Transverse colon (tissue), 4 donors: ENCODE results near the gene ZNF737.

ENCODE experiments used
- POLR2A ChIP-seq: fragments of 450-650 bp; IDR thresholded peaks from one replicate; pipeline ENCODE4 v1.6.1; 2016; ENCODE audit warnings: antibody characterized with exemption, mild to moderate bottlenecking, moderate library complexity
- POLR2AphosphoS5 ChIP-seq, 3 donors: sonication (generic); formaldehyde crosslinking; IDR thresholded peaks; one replicate each; pipeline ENCODE4 v1.6.1; 2016; ENCODE audit warnings: antibody characterized with exemption in 3 of 3
- TF ChIP-seq, protein P1 (sequence below), 5 experiments: fragments of 200-600 bp in 3 of 5; fragments of 450-650 bp in 2 of 5; sonication (generic) in 3 of 5; IDR thresholded peaks; 1 replicate in 2 of 5; 2 replicates in 3 of 5; pipeline ENCODE4 v1.5.1; 2016 to 2017; ENCODE audit warnings: antibody characterized with exemption in 5 of 5, inconsistent platforms in 3 of 5, mild to moderate bottlenecking in 2 of 5, moderate library complexity in 1 of 5

DNA sequence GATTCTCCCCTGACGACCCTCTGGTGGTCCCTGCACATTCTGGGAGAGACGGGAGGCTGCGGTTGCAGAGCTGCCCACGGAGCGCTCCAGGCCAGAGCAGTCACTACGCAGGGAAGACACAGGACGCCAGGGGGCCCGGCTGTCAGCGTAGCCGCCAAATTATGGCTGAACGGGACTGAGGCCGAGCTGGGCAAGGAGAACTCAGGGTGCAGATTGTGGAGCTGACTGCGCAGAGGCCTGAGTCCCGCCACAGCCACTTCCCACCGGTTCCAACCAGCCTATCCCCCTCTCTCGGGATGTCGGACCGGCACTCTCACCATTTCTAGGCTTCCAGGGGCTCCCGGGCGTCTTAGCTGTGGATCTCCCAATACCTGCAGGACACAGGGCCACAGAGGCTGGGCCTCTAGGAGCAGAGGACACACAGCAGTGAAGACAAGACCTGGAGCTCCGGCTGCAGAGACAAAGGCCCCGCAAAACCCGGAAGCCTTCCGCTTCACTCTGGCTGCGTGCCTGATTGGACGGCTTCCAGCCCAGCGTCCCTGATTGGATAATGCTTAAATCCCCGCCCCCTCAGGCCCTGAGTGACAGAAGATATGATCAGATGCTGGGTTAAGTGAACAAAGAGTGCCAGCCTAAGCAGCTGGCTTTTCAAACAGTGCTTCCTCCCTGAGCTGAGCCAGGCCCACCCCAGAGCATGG lies at the start of gene ZNF737:
- TF ChIP-seq, protein P1, sequence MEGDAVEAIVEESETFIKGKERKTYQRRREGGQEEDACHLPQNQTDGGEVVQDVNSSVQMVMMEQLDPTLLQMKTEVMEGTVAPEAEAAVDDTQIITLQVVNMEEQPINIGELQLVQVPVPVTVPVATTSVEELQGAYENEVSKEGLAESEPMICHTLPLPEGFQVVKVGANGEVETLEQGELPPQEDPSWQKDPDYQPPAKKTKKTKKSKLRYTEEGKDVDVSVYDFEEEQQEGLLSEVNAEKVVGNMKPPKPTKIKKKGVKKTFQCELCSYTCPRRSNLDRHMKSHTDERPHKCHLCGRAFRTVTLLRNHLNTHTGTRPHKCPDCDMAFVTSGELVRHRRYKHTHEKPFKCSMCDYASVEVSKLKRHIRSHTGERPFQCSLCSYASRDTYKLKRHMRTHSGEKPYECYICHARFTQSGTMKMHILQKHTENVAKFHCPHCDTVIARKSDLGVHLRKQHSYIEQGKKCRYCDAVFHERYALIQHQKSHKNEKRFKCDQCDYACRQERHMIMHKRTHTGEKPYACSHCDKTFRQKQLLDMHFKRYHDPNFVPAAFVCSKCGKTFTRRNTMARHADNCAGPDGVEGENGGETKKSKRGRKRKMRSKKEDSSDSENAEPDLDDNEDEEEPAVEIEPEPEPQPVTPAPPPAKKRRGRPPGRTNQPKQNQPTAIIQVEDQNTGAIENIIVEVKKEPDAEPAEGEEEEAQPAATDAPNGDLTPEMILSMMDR (IDR thresholded peaks at IDR 0.05), result peak; percentile 24 to 52 (median 32)
- TF ChIP-seq POLR2A (peak; percentile 80), POLR2AphosphoS5 (IDR thresholded peaks at IDR 0.05) (peak; percentile 64 to 77 (median 72))
